HepG2 (cell line): ENCODE data around the gene MNT. TPM values are rescaled to one million over a fixed set of nuclear protein-coding genes. Genes with fewer than 3 reads are reported as not detected.

Experiments
- ARNTL ChIP-seq: sonication (generic); formaldehyde crosslinking; IDR thresholded peaks from 2 replicates; pipeline ENCODE4 v1.4.0; 2020; ENCODE audit warnings: mild to moderate bottlenecking, missing genetic modification reagents
- CTCF ChIP-seq: sonication (generic); formaldehyde crosslinking; IDR thresholded peaks from 2 replicates; pipeline ENCODE4 v1.5.0; 2020; ENCODE audit warnings: mild to moderate bottlenecking, missing genetic modification reagents, moderate library complexity
- GTF2F1 ChIP-seq: fragments of 150-350 bp; IDR thresholded peaks from 2 replicates; pipeline ENCODE4 v1.6.1; 2014; ENCODE audit warnings: low read length
- HNF1B ChIP-seq: sonication (generic); formaldehyde crosslinking; IDR thresholded peaks from 2 replicates; pipeline ENCODE4 v1.5.1; 2020; ENCODE audit warnings: mild to moderate bottlenecking, moderate library complexity, missing genetic modification reagents
- IRX3 ChIP-seq: sonication (generic); formaldehyde crosslinking; IDR thresholded peaks from 2 replicates; pipeline ENCODE4 v1.8.1; 2023; ENCODE audit warnings: mild to moderate bottlenecking, low read depth, missing genetic modification reagents, borderline replicate concordance
- ISL2 ChIP-seq: sonication (generic); formaldehyde crosslinking; IDR thresholded peaks from 2 replicates; pipeline ENCODE4 v1.5.0; 2020; ENCODE audit warnings: missing genetic modification reagents
- KLF11 ChIP-seq: IDR thresholded peaks from 2 replicates; pipeline ENCODE4 v1.6.1; 2016; ENCODE audit warnings: missing compliant biosample characterization
- KLF6 ChIP-seq: IDR thresholded peaks from 2 replicates; pipeline ENCODE4 v1.8.0; 2016; ENCODE audit warnings: missing biosample characterization, missing genetic modification reagents
- MAF1 ChIP-seq: sonication (generic); formaldehyde crosslinking; IDR thresholded peaks from 2 replicates; pipeline ENCODE4 v1.5.0; 2020; ENCODE audit warnings: missing genetic modification reagents, borderline replicate concordance
- NFIB ChIP-seq: sonication (generic); formaldehyde crosslinking; IDR thresholded peaks from 2 replicates; pipeline ENCODE4 v1.9.0; 2021; ENCODE audit warnings: missing genetic modification reagents, mild to moderate bottlenecking, borderline replicate concordance
- PHF20 ChIP-seq: sonication (generic); formaldehyde crosslinking; IDR thresholded peaks from 2 replicates; pipeline ENCODE4 v1.5.0; 2020; ENCODE audit warnings: mild to moderate bottlenecking, missing genetic modification reagents
- RBM39 ChIP-seq: fragments of 200-400 bp; formaldehyde crosslinking; IDR thresholded peaks from one replicate; pipeline ENCODE4 v1.6.1; 2018; ENCODE audit warnings: antibody characterized with exemption, mild to moderate bottlenecking, low read depth, low read length; ENCODE audit not compliant: poor library complexity, severe bottlenecking
- SNAPC4 ChIP-seq: sonication (generic); formaldehyde crosslinking; IDR thresholded peaks from 2 replicates; pipeline ENCODE4 v1.4.0; 2020; ENCODE audit warnings: mild to moderate bottlenecking, missing genetic modification reagents
- ZBTB38 ChIP-seq: sonication (generic); formaldehyde crosslinking; IDR thresholded peaks from 2 replicates; pipeline ENCODE4 v1.5.1; 2020; ENCODE audit warnings: mild to moderate bottlenecking, missing genetic modification reagents
- ZNF496 ChIP-seq: sonication (generic); formaldehyde crosslinking; IDR thresholded peaks from 2 replicates; pipeline ENCODE4 v1.8.1; 2023; ENCODE audit warnings: mild to moderate bottlenecking, moderate library complexity, missing genetic modification reagents; ENCODE audit not compliant: insufficient replicate concordance
- ZNF577 ChIP-seq: sonication (generic); formaldehyde crosslinking; IDR thresholded peaks from 2 replicates; pipeline ENCODE4 v1.4.0; 2020; ENCODE audit warnings: mild to moderate bottlenecking, low read depth, missing genetic modification reagents, borderline replicate concordance
- ZNF713 ChIP-seq: sonication (generic); formaldehyde crosslinking; IDR thresholded peaks from 2 replicates; pipeline ENCODE4 v1.4.0; 2020; ENCODE audit warnings: mild to moderate bottlenecking, missing genetic modification reagents
- polyA plus RNA-seq, 8 experiments: library from polyadenylated mRNA; depleted of rRNA in 3 of 8; stranded (reverse) in 7 of 8; unstranded in 1 of 8; fragments of >200 nt; fragmentation: Illumina TruSeq in 4 of 8; extraction: Trizol in 4 of 8; gene quantifications; 2 replicates each; pipeline versions ENCODE4 v1.2.1 to v1.2.3, GENCODE V29; 2011 to 2016; ENCODE audit warnings: low read depth in 4 of 8, missing spikeins in 1 of 8, mixed read lengths in 1 of 8; ENCODE audit not compliant: insufficient read depth in 1 of 8
- total RNA-seq, 5 experiments: library from RNA; depleted of rRNA; stranded (reverse); fragments of >200 nt; fragmentation: Illumina TruSeq; extraction: Trizol; gene quantifications; 2 replicates each; pipeline ENCODE4 v1.2.3, GENCODE V29; 2016; ENCODE audit warnings: low read depth in 1 of 5
- TF ChIP-seq, protein P1 (sequence below): sonication (generic); formaldehyde crosslinking; IDR thresholded peaks from 2 replicates; pipeline ENCODE4 v1.5.0; 2020; ENCODE audit warnings: missing genetic modification reagents

MNT gene
- total and polyA plus RNA-seq, 2 of the 13 experiments (the other 11 are each of a cell fraction or from before 2014, with no cell fraction given): 2.1 to 3.5 TPM

DNA sequence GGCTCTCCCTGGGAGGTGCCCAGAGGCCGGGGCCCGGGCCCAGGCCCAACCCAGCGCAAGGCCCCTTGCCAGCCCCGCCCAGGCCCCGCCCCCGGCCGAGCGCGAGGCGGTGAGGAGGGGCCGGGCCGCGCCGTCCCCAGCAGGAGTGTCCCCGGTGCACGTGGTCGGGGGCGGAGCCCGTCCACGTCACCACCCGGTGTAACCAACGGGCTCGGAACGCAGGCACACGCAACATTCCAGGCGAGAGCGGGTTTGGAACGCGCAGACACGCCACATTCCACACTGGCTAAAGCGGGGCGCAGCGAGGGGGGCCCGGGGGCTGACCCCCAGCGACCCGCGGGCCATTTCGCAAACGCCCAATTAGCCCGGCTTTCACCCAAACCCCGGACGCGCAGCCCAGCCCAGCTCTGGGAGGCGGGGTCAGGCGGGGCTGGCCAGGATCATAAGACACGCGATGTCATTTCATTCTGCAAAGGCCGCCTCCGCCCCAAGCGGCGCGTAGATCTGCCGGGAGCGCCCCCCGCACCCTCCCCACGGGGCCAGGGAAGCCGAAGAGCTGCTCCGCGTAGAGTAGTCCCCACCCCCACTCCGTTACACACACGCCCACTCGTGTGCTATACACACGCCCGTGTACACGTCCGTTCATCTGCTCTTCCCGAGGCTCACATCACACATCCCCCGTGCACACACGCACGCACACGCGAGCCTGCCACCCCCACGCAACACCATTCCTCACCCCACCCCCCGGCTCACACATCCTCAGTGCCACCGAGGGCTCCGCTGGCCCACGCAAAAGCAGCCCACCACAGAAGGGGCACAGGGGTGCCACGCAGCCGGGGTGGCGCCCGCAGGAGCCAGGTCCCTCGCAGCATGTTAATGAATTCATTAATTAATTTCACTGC is 1.0 kb downstream of the MNT start (continued):
- TF ChIP-seq, protein P1, sequence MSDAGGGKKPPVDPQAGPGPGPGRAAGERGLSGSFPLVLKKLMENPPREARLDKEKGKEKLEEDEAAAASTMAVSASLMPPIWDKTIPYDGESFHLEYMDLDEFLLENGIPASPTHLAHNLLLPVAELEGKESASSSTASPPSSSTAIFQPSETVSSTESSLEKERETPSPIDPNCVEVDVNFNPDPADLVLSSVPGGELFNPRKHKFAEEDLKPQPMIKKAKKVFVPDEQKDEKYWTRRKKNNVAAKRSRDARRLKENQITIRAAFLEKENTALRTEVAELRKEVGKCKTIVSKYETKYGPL (CRISPR knock-in tag): 0 out of 2 replicates have a peak, but pooled peaks have one; percentile 21
- TF ChIP-seq HNF1B (CRISPR knock-in tag) (no peak), ZNF496 (no peak), GTF2F1 (no peak), IRX3 (no peak), ARNTL (peak; percentile 88), ZNF713 (CRISPR knock-in tag) (0 out of 2 replicates have a peak, but pooled peaks have one; percentile 29), MAF1 (CRISPR knock-in tag) (no peak), ZNF577 (CRISPR knock-in tag) (no peak), SNAPC4 (CRISPR knock-in tag) (peak; percentile 77; the same call in 1 of the 2 replicates), NFIB (CRISPR knock-in tag) (no peak), ZBTB38 (CRISPR knock-in tag) (peak; percentile 47; the same call in 1 of the 2 replicates), CTCF (no peak; the same call in 1 of the 2 replicates), KLF11 (no peak), ISL2 (CRISPR knock-in tag) (peak; percentile 65), PHF20 (CRISPR knock-in tag) (0 out of 2 replicates have a peak, but pooled peaks have one; percentile 3), KLF6 (0 out of 2 replicates have a peak, but pooled peaks have one; percentile 42), RBM39 (no peak)
